ENCODE results near the gene PIGL. TPM values are rescaled to one million over a fixed set of nuclear protein-coding genes. Genes with fewer than 3 reads are reported as not detected.
"Not testable (repeated sequence)": the region's sequence is repeated elsewhere in the genome, so short reads cannot be mapped to it uniquely, and the experiment has no call there.

PIGL gene
- total RNA-seq, 1 experiment from 2014 or later, result 16.0 TPM

- DNase-seq (ENCODE audit: low read depth), result peak; percentile 49
Observed at GRCh38 chr17:16304830-16305229, 87.8 kb downstream of the PIGL start.

GRCh38 chr17:16306211-16306610 is 89.2 kb downstream of the PIGL start:
- DNase-seq (ENCODE audit: low read depth), result no peak

- DNase-seq (ENCODE audit: low read depth), result not testable (repeated sequence)
Observed at GRCh38 chr17:16312061-16312460, 95.1 kb downstream of the PIGL start.

- DNase-seq (ENCODE audit: low read depth), result no peak
Observed at GRCh38 chr17:16313139-16314090, 96.4 kb downstream of the PIGL start.

GRCh38 chr17:16314189-16314588 is 97.2 kb downstream of the PIGL start:
- no peak for DNase-seq (ENCODE audit: low read depth)

GRCh38 chr17:16314859-16315258 is 97.8 kb downstream of the PIGL start:
- DNase-seq (ENCODE audit: low read depth), result no peak

GRCh38 chr17:16319969-16320368 is 103.0 kb downstream of the PIGL start:
- no peak for DNase-seq (ENCODE audit: low read depth)

- DNase-seq (ENCODE audit: low read depth), result no peak
Observed at GRCh38 chr17:16322636-16323035, 105.6 kb downstream of the PIGL start.

GRCh38 chr17:16325964-16326363 is 109.0 kb downstream of the PIGL start:
- DNase-seq (ENCODE audit: low read depth), result no peak

- no peak for DNase-seq (ENCODE audit: low read depth)
Observed at GRCh38 chr17:16327018-16327417, 110.0 kb downstream of the PIGL start.

GRCh38 chr17:16328997-16329396 is 112.0 kb downstream of the PIGL start:
- no peak for DNase-seq (ENCODE audit: low read depth)

- DNase-seq (ENCODE audit: low read depth), result peak; percentile 63
Observed at GRCh38 chr17:16329519-16330271, 112.7 kb downstream of the PIGL start.

GRCh38 chr17:16338391-16338790 is 121.4 kb downstream of the PIGL start:
- no peak for DNase-seq (ENCODE audit: low read depth)

- DNase-seq (ENCODE audit: low read depth), result no peak
Observed at GRCh38 chr17:16339402-16339801, 122.4 kb downstream of the PIGL start.

- DNase-seq (ENCODE audit: low read depth), result no peak
Observed at GRCh38 chr17:16339959-16340358, 122.9 kb downstream of the PIGL start.

GRCh38 chr17:16342979-16343378 is 126.0 kb downstream of the PIGL start:
- DNase-seq (ENCODE audit: low read depth), result no peak

- no peak for DNase-seq (ENCODE audit: low read depth)
Observed at GRCh38 chr17:16343569-16343968, 126.6 kb downstream of the PIGL start.

- no peak for DNase-seq (ENCODE audit: low read depth)
Observed at GRCh38 chr17:16345565-16345964, 128.6 kb downstream of the PIGL start.

- DNase-seq (ENCODE audit: low read depth), result no peak
Observed at GRCh38 chr17:16346721-16347271, 129.8 kb downstream of the PIGL start.

GRCh38 chr17:16348586-16348985 is 131.6 kb downstream of the PIGL start:
- DNase-seq (ENCODE audit: low read depth), result no peak

- no peak for DNase-seq (ENCODE audit: low read depth)
Observed at GRCh38 chr17:16349431-16349830, 132.4 kb downstream of the PIGL start.

- DNase-seq (ENCODE audit: low read depth), result no peak
Observed at GRCh38 chr17:16351831-16352230, 134.8 kb downstream of the PIGL start.

Data from HT1080 (cell line).